ENCODE measurements around the gene RABL6.

GRCh38 chr9:136847826-136848392 is 40.2 kb downstream of the RABL6 start:
- TF ChIP-seq FOXP2 (optimal IDR thresholded peaks at IDR 0.05; ENCODE audit: borderline replicate concordance, extremely low read depth, extremely low read length, insufficient read depth): no peak
- peak; percentile 61; the same call in 1 of the 2 replicates for TF ChIP-seq POLR2AphosphoS5 (IDR thresholded peaks at IDR 0.05; ENCODE audit: low read depth, low read length)
- TF ChIP-seq TAF1 (IDR thresholded peaks at IDR 0.05; ENCODE audit: borderline replicate concordance, insufficient read depth, low read length): no peak

All from PFSK-1 (cell line).